HCT116 (cell line): Measurements from ENCODE around the gene TRMT1.

Source experiments
- CTCF ChIP-seq, 3 experiments: fragments of 200-600 bp in 1 of 3; sonication (generic) in 1 of 3; IDR thresholded peaks in 2 of 3; conservative IDR thresholded peaks in 1 of 3; 2 replicates each; pipeline ENCODE4 v1.5.1; 2012 to 2017; ENCODE audit warnings: low read depth in 2 of 3, low read length in 2 of 3, antibody characterized with exemption in 1 of 3, borderline replicate concordance in 1 of 3, control low read depth in 1 of 3, mild to moderate bottlenecking in 1 of 3, mixed read lengths in 1 of 3, mixed run types in 1 of 3, moderate library complexity in 1 of 3; ENCODE audit not compliant: insufficient read depth in 1 of 3
- EGR1 ChIP-seq: IDR thresholded peaks from 2 replicates; pipeline ENCODE4 v1.6.1; 2012; ENCODE audit warnings: low read depth
- REST ChIP-seq: IDR thresholded peaks from 2 replicates; pipeline ENCODE4 v1.6.1; 2012; ENCODE audit warnings: low read depth
- TCF7L2 ChIP-seq: IDR thresholded peaks from 2 replicates; pipeline ENCODE4 v1.7.0; 2011; ENCODE audit warnings: borderline replicate concordance, inconsistent platforms; ENCODE audit not compliant: insufficient read depth, insufficient read length; ENCODE audit errors: extremely low read depth

- no peak for TF ChIP-seq CTCF (IDR thresholded peaks at IDR 0.05 in 2 of 3, conservative IDR thresholded peaks at IDR 0.05 in 1 of 3; ENCODE audit: borderline replicate concordance in 1 of 3, insufficient read depth in 1 of 3, low read depth in 2 of 3, low read length in 2 of 3)
- no peak for TF ChIP-seq TCF7L2
- TF ChIP-seq REST, result no peak
- TF ChIP-seq EGR1, result no peak
These were observed 50.3 kb downstream of the TRMT1 start for GRCh38 chr19:13066226-13066625.
